Lung (tissue), 12 donors: ENCODE measurements around the gene TMEM108. TPM values are rescaled to one million over a fixed set of nuclear protein-coding genes. Genes with fewer than 3 reads are reported as not detected.
A peak's percentile ranks its signal among the peaks of the same experiment; 100 is the strongest.

ENCODE experiments used
- ATAC-seq: fragments of 200-7000 bp; cut with Tn5 transposase; one replicate; pipeline ENCODE4 v1.9.1; 2020; ENCODE audit warnings: moderate number of reproducible peaks; ENCODE audit not compliant: insufficient read depth, low FRiP score
- DNase-seq, 3 donors: peaks; one replicate each; pipeline ENCODE4 v3.0.0-alpha.2; 2013 to 2017
- H3K27ac ChIP-seq, 2 donors: one replicate each; pipeline ENCODE4 v1.5.1; 2013; ENCODE audit warnings: mild to moderate bottlenecking in 2 of 2, moderate library complexity in 2 of 2, control low read depth in 1 of 2, inconsistent platforms in 1 of 2, low read depth in 1 of 2, low read length in 1 of 2
- H3K27me3 ChIP-seq, 3 donors: one replicate each; pipeline ENCODE4 v1.5.1; 2013; ENCODE audit warnings: low read length in 2 of 3; ENCODE audit not compliant: control insufficient read depth in 3 of 3, insufficient read depth in 3 of 3
- H3K36me3 ChIP-seq, 4 donors: one replicate each; pipeline ENCODE4 v1.5.1; 2013; ENCODE audit warnings: low read length in 4 of 4, mild to moderate bottlenecking in 1 of 4, moderate library complexity in 1 of 4; ENCODE audit not compliant: control insufficient read depth in 4 of 4, insufficient read depth in 4 of 4
- H3K4me1 ChIP-seq, 5 donors: one replicate each; pipeline ENCODE4 v1.5.1; 2013; ENCODE audit warnings: low read length in 5 of 5, mild to moderate bottlenecking in 2 of 5, moderate library complexity in 1 of 5; ENCODE audit not compliant: control insufficient read depth in 5 of 5, insufficient read depth in 5 of 5
- H3K4me3 ChIP-seq: one replicate; pipeline ENCODE4 v1.5.1; 2013; ENCODE audit warnings: mild to moderate bottlenecking, control low read depth, moderate library complexity
- H3K9ac ChIP-seq, 2 donors: one replicate each; pipeline ENCODE4 v1.5.1; 2013; ENCODE audit warnings: low read length in 2 of 2, control low read depth in 1 of 2; ENCODE audit not compliant: insufficient read depth in 1 of 2
- H3K9me3 ChIP-seq, 4 donors: one replicate each; pipeline ENCODE4 v1.5.1; 2013; ENCODE audit warnings: low read length in 3 of 4, mild to moderate bottlenecking in 1 of 4, moderate library complexity in 1 of 4; ENCODE audit not compliant: control insufficient read depth in 4 of 4, insufficient read depth in 3 of 4
- whole genome bisulfite sequencing, 2 donors: extraction: QIAGEN DNeasy Blood & Tissue Kit; methylation state at CpG; one replicate each; pipeline ENCODE4 v1.1.7; 2013; 5-methylcytosine and 5-hydroxymethylcytosine counted together
- polyA plus RNA-seq, 2 donors: library from polyadenylated mRNA; stranded (reverse); fragments of 200-250 nt; gene quantifications; one replicate each; pipeline ENCODE4 v1.2.1, GENCODE V29; 2013
- total RNA-seq, 2 donors: library from RNA; depleted of rRNA in 1 of 2; stranded (reverse); fragments of >200 nt in 1 of 2; gene quantifications; one replicate each; pipeline ENCODE4 v1.2.1, GENCODE V29; 2014 to 2021
- TF ChIP-seq, protein P1 (sequence below): IDR thresholded peaks from 2 replicates; pipeline ENCODE4 v1.5.1; 2012; ENCODE audit warnings: mild to moderate bottlenecking; ENCODE audit errors: control extremely low read depth, extremely low read depth
- donor health status: control.
- donor health status: control.
- donor health status: Bipolar disorder and iron deficiency.
- donor health status: healthy.
- donor health status: DM: yes; HTN: yes; CAD: no.

TMEM108 gene
- total and polyA plus RNA-seq, 4 donors: 3.0 to 16.9 (median 7.6) TPM

GRCh38 chr3:133328373-133328772, 290.2 kb downstream of the TMEM108 start:
- H3K9me3 ChIP-seq: peaks cover 0 to 3% (median 0%) of the 10 kb centered on the region in 4 donors
- 87 to 93% methylated on average over 1 of the region's 1 CpG for WGBS, 2 donors
- H3K4me1 ChIP-seq: peaks cover 0 to 10% (median 0%) of the 10 kb centered on the region in 5 donors
- no peaks in the 10 kb centered on the region for H3K27me3 ChIP-seq
- DNase-seq: no peak
- no peak overlapping the region for H3K4me3 ChIP-seq
- H3K36me3 ChIP-seq: no peaks in the 10 kb centered on the region
- no peak overlapping the region for H3K9ac ChIP-seq
- no peak overlapping the region for H3K27ac ChIP-seq
- TF ChIP-seq, protein P1, sequence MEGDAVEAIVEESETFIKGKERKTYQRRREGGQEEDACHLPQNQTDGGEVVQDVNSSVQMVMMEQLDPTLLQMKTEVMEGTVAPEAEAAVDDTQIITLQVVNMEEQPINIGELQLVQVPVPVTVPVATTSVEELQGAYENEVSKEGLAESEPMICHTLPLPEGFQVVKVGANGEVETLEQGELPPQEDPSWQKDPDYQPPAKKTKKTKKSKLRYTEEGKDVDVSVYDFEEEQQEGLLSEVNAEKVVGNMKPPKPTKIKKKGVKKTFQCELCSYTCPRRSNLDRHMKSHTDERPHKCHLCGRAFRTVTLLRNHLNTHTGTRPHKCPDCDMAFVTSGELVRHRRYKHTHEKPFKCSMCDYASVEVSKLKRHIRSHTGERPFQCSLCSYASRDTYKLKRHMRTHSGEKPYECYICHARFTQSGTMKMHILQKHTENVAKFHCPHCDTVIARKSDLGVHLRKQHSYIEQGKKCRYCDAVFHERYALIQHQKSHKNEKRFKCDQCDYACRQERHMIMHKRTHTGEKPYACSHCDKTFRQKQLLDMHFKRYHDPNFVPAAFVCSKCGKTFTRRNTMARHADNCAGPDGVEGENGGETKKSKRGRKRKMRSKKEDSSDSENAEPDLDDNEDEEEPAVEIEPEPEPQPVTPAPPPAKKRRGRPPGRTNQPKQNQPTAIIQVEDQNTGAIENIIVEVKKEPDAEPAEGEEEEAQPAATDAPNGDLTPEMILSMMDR: no peak
- no peak for ATAC-seq

DNA sequence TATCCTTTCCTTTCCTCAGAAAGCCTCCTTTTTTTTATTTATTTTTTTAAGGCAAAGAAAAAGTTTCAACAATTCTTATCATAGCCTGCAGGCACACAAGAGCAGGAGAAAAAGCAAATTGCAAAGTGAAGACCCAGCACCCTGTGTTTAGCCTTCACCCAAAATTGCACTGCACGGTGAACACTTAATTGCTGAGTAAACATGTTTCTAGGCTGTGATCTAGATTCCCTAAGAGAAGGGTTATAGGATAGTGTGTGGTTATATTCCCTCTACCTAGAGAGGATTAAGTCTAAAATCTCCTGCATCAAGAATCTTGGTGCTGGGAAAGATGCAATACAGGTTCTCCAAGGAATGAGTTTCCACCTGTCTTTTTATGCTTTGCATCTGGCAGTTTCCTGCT, 291.4 kb downstream of the TMEM108 start:
- TF ChIP-seq, protein P1: no peak
- H3K9me3 ChIP-seq: no peaks in the 10 kb centered on the region
- DNase-seq (no peak), ATAC-seq (no peak)
- no peak overlapping the region for H3K9ac ChIP-seq
- H3K4me1 ChIP-seq: peaks cover 0 to 10% (median 0%) of the 10 kb centered on the region in 5 donors
- H3K27me3 ChIP-seq: no peaks in the 10 kb centered on the region
- 28 to 34% methylated on average over 1 of the region's 1 CpG for WGBS, 2 donors
- H3K4me3 ChIP-seq: no peak overlapping the region
- no peak overlapping the region for H3K27ac ChIP-seq
- H3K36me3 ChIP-seq: no peaks in the 10 kb centered on the region

- Histone ChIP-seq H3K9me3 (no peaks in the 10 kb centered on the region), H3K4me1 (peaks cover 0 to 10% (median 0%) of the 10 kb centered on the region in 5 donors), H3K27ac (no peak overlapping the region), H3K4me3 (no peak overlapping the region), H3K9ac (no peak overlapping the region), H3K27me3 (no peaks in the 10 kb centered on the region), H3K36me3 (no peaks in the 10 kb centered on the region)
- DNase-seq (peak in 2 of 3 donors; percentile 50 to 58), ATAC-seq (no peak)
- 43 to 52% methylated on average over 1 of the region's 1 CpG for WGBS, 2 donors
- TF ChIP-seq, protein P1: no peak
These were observed 291.9 kb downstream of the TMEM108 start for GRCh38 chr3:133330065-133330464.

DNA sequence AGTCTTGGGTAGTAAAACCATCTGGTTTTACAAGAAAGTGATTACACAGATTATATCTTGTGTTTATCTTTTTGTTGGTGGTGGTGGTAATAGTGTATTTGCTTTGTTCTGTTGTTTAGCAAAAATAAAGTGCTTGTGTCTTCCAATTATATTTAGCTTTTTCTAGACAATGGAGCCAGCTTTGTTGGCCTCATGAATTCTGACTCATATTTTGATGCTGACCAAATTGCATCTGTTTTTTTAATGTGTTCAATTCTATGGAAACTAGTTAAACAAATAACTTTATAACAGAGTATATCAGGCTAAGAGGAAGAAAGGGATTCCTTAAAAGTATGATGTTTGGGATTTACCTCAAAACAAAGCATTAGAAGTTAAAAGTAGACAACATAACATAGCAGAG, 292.3 kb downstream of the TMEM108 start:
- TF ChIP-seq, protein P1: no peak
- H3K4me1 ChIP-seq: peaks cover 0 to 10% (median 0%) of the 10 kb centered on the region in 5 donors
- H3K27ac ChIP-seq: no peak overlapping the region
- no peaks in the 10 kb centered on the region for H3K9me3 ChIP-seq
- H3K27me3 ChIP-seq: no peaks in the 10 kb centered on the region
- H3K9ac ChIP-seq: no peak overlapping the region
- H3K4me3 ChIP-seq: no peak overlapping the region
- DNase-seq (peak in 2 of 3 donors; percentile 31 to 39), ATAC-seq (no peak)
- no peaks in the 10 kb centered on the region for H3K36me3 ChIP-seq
